NCI-H82 treated with DMSO at 0.1 percent for 48 hours (cell line): ENCODE measurements around the gene SHANK2.
"Not testable (repeated sequence)": the region's sequence is repeated elsewhere in the genome, so short reads cannot be mapped to it uniquely, and the experiment has no call there.

ENCODE experiments used
- DNase-seq: peaks from one replicate; lab custom pipeline; 2025; ENCODE audit not compliant: unreplicated experiment; lab: John Stamatoyannopoulos, UW

The SHANK2 gene

DNA sequence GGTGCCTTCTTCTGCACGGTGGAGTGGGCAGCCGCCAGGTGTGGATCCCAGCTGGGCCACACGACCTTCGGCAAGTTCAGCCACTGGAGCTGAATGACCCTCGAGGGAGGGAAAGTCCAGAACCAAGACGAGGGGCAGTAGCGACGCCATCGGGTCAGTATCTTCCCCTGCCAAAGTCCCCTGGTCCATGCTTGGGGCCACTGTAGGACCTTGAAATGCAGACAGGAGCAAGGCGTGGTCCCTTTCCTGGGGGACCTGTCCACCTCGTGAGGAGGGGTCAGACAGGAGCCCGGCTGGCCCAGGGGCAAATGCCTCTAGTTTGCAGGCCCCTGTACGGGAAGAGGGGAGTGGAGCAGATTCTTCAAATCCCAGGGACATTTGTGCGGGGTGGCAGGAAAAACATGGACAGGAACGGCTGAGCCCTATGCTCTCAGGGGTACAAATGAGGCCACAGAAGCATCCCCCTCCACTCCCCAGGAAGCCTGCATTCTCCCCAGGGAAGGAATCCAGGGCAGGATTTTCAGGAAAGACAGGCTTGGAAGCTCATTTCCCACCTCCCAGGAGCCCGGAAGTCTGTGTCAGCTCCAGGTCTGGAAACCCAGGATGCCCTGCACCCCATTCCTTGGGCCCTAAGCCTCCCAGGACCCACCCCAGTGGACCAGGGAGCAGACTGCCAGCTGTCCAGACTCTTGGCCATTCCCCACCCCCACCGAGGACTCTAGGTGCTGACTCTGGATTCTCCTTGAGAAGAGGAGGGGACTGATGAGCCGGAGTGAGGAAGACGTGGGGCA is 6.6 kb downstream of the SHANK2 start:
- no peak for DNase-seq

DNA sequence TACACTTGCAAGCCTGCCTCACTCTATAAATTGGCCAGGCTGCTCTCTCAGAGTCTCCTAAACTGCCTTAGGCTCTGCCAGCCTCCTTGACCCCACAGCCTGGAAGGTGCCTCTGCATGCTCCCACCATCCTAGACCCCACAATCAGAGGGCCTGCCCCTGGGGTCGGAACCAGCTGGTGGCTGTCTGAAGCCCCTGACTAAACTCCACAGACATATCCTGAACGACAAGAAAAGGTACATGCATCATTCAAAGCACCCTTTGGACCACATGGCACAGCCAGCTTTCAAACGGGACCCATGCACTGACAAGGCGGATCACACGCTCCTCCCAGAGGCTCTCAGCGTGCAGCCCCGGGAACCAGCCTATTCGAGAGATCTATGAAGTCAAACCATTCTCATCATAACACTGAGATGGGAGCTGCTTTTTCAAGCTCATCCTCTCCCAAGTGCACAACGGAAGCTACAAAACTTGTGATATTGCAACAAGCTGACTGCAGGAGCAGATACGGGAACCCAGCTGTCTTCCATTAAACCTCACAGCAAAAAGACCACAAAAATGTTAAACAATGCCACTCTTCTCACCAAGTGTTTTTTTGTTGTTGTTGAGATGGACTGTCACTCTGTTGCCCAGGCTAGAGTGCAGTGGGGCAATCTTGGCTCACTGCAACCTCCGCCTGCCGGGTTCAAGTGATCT is 8.1 kb downstream of the SHANK2 start:
- DNase-seq: no peak

DNA sequence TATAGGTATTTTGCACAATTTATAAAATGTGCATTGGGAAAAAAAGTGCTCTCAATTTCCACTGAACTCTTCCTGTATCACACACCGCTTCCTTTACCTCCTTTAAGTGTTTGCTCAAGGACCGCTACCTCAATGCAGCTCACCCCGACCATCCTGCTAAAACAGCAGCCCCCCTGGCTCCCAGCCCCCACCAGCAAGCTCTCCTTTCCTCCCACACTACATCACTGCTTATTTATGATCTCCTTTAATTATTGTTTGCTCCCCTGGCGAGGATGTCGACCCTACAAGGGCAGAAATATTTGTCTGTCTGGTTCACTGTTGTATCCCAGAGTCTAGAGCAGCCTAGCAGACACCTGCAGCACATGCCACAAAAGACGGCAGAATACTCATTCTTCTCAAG is 10.0 kb downstream of the SHANK2 start:
- no peak for DNase-seq

DNA sequence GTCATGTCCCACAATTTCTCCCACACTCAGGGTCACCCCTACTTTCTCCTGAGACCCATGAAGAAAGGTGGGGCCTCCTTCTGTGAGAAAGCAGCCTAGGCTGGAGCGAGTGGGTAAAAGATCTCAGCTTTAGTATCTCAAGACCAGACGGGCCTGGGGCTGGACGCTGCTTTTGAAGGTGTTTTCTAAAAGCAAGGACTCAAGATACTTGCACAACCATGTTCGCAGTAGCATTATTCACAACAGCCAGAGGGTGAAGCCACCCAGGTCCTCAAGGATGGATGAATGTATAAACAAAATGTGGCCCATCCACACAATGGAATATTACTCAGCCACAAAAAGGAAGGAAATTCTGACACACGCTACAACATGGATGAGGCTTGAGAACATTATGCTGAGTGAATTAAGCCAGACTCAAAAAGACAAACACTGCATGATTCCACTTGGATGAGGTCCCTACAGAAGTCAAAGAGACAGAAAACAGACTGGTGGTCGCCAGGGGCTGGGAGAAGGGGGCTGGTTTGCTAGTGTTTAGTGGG is 10.6 kb downstream of the SHANK2 start:
- DNase-seq: no peak

DNA sequence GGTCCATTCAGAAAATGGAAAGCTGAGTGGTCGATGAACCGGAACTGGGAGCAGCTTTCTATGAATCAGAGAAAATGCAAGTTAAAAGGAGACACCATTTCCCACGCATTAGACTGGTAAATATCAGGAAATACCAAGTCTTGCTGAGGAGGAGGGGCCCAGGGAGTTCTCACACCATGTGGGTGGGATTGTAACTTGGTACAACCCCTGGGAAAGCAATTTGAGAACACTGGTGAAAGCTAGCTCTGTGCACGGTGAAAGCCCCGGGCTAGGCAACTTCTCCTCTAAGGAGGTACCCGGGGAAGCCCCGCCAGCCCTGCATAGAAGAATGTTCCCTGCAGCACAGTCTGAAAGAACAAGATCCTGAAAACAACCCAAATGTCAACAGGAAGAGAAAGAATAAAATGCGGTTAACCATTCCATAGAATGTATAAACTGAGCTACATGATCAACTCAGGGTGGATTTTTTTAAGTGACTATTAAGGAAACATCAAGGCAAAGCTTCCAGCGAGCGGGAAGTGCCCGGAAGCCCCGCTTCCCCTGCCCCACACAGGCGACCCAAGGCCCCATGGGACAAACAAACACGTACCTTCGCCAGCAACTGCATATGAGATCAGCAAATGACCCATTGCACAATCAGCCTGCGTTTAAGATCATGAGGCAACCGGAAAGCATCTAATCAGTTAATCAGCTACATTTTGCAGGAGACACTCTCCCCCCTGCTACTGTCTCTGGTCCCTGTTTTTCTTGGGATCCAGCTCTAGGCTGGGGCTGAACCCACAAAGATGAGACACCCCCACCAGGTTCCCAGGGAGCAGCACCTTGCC is 11.3 kb downstream of the SHANK2 start:
- DNase-seq: no peak

DNA sequence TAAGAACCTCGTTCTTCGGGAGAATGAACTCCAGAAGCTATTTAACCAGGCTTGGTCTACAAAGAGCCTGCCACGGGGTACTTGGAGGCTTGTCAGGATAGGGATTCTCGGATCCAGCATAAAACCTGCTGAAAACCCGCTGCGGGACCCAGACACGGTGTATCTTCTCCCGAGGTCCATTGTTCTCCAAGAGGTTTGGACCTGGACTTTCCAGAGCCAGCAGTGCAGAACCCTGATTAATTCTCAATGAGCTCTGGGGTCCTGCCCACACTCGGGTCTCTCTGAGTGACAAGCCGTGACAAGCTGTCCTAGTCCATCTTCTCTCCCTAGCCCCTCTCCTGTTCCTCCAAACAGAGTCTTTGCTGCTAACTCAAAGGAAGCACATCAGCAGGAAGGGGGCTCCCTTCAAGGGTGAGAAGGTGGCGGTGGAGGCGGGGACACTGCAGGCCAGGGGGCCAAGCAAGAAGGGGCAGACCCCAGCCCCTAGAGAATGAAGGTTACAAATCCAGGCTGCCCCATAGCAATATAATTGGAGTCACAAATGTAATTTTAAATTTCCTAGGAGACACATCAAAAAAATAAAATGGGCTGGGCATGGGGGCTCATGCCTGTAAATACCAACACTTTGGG is 12.2 kb downstream of the SHANK2 start:
- no peak for DNase-seq

DNA sequence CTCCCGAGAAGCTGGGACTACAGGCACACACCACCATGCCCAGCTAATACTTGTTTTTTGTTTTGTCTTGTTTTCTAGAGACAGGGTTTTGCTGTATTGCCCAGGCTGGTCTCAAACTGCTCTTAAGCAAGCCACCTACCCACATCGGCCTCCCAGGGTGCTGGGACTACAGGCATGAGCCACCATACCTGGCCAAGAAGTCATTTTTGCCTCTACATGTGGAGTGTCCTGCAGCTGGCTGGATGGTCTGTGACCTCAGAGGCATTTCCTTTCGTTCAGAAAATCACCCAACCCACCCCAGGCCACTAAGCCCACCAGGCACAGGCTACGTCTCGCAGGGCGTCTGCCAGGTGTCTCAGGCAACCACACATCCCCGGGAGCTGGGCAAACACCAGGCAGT is 12.8 kb downstream of the SHANK2 start:
- no peak for DNase-seq

DNA sequence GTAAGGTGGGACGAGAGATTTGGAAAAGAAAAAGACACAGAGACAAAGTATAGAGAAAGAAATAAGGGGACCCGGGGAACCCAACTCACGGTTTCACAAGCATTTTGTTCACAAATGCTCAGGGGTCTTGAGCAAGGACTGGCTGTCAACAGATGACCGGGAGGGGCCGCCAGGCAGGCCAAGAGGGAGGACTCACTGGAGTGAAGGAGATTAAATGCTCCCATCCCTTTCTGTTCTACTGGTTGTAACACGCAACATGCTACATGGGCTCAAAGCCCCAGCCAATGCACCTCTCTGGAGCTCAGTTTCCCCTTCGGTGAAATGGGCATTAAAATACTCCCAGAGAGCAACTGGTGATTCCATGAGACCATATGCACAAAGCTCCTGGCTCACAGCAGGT is 13.4 kb downstream of the SHANK2 start:
- DNase-seq: no peak

DNA sequence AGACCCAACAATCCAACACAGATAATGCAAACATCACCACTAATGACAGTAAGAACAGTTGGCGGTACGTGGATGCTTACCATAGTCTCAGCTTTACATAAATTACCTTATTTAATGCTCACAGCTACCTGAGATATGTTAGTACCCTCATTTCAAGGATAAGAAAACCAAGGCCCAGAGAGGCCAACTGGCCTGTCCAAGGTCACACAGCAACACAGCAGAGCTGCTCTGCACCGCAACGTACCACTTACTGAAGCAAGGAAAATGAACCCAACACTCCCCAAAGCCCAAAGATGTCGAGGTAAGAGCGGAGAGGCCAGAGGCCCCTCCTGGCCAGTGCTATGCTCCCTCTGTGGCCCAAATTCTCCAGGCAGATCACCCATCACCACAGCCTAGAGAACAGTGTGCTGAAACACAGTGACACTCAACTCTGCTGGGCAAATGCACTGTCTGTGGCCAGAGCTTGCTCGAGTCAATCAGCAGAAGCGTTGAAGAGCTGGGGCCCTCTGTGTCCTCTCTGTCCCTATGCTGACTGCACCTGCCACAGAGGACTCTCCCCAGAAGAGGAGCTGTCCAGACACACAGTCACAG is 14.0 kb downstream of the SHANK2 start:
- DNase-seq: no peak

DNA sequence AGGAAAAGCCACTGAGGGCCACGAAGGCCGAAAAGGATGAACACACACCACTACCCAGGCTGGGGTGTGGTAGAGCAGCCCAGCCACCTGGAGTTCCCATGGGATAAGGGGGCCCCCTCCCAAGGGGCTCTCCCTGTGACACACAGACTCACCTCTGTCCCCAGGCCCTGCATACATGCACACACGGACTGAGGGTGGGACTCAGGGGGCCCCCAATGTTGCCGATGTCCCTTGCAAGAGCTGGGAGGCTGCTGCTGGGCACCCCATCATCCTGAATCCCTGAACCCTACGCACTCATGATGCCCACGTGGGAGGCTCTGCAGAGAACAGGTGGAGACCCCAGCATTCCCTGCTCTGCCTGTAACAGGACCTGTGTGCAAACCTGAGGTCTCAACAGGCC is 14.5 kb downstream of the SHANK2 start:
- DNase-seq: no peak

DNA sequence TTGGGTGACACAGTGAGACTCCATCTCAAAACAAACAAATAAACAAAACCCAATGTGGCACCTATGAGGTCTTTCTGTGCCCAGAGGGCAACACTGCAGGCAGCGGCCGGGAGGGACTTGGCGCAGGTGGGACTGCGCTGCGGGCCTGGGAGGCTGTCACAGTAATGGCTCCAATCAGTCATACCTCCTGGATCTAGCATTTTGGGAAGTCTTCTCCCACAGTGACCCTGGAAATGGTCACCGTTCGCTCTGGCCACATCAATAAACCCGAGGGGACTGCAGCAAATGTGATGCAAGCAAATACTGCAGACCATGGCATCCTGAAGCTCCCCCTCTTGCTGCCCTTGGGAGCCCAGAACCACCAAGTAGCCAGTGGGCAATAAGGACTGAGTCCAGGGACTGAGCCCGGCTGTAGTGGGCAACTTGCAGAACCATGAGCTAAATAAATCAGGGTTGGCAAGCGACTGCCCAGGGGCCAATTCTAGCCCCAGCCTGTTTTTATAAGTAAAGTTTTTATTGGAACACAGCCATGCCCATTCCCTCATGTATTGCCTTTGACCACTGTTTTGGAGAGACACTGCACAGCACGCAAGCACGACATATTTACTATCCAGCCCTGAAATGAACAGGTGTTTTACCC is 15.4 kb downstream of the SHANK2 start:
- no peak for DNase-seq

DNA sequence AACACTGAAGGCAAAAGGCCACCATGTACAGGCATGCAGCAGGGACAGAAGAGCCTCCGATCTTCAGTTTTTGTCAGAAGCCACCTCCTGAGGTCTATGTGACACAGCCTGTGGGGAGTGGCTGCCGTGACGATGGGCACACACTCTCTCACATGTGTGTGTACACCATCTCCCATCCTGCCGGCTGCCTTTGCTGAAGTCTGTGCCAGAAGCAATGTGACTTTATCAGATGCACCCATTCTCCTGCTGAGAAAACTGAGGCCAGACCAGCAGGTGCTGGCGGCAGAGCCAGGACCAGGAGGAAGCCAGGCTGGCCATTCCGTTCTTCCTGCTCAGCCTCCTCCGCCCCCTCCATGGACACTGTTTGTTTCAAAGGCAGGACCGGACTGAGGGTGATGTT is 16.7 kb downstream of the SHANK2 start:
- no peak for DNase-seq

DNA sequence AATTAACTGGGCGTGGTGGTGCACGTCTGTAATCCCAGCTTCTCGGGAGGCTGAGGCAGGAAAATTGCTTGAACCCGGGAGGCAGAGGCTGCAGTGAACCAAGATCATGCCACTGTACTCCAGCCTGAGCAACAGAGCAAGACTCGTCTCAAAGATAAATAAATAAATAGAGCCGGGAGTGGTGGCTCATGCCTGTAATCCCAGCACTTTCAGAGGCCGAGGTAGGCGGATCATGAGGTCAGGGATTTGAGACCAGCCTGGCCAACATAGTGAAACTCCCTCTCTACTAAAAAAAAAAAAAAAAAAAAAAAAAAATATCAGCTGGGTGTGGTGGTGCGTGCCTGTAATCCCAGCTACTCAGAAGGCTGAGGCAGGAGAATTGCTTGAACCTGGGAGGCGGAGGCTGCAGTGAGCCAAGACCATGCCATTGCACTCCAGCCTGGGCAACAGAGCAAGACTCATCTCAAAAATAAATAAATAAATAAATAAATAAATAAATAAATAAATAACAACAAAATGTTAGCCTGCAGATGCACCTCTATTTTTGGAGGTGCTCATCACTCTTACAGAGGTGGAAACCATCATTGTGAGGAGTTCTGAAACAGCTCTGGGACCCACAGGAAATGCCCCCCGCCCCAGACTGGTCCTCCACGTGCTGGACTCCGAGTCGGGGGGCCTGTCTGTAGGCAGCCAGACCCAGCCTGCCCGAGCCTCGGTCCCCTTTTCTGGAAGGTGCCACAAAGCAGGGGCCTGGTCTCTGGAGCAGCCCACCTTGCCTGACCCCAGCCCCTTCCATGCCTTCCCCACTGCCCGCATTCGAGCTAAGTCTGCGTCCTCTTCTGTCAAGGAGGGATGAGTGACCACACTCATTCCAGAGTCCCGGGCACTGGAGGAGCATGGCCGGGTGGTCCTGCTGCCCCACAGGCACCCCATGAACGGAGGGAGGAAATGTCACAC is 18.2 kb downstream of the SHANK2 start:
- DNase-seq: not testable (repeated sequence)

DNA sequence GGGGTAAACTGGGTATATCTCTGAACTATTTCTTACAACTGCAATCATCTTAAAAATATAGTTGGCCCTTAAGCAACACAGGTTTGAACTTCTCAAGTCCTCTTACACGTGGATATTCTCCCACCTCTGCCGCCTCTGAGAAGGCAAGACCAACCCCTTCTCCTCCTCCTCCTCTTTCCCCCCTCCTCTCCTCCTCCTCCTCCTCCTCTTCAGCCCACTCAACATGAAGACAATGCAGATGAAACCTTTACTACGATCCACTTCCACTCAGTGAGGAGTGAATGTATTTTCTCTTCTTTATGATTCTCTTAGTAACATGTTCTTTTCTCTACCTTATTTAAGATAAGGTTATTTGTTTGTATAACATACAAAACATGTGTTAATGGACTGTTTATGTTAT is 20.0 kb downstream of the SHANK2 start:
- no peak for DNase-seq

DNA sequence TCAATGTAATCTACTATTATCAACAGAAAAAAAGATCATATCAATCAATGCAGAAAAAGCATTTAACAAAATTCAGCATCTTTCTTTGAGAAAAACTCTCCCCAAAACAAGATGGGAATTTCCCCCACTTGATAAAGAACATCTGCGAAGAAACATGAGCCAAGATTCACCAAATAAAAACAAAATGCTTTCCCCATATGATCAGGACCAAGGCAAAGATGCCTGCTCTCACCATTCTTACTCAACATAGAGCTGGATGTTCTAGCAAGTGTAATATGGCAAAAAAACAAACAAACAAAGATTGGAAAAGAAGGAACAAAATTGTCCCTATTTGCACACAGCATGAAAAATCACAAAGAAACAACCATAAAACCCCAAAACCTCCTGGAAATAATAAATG is 23.4 kb downstream of the SHANK2 start:
- no peak for DNase-seq

DNA sequence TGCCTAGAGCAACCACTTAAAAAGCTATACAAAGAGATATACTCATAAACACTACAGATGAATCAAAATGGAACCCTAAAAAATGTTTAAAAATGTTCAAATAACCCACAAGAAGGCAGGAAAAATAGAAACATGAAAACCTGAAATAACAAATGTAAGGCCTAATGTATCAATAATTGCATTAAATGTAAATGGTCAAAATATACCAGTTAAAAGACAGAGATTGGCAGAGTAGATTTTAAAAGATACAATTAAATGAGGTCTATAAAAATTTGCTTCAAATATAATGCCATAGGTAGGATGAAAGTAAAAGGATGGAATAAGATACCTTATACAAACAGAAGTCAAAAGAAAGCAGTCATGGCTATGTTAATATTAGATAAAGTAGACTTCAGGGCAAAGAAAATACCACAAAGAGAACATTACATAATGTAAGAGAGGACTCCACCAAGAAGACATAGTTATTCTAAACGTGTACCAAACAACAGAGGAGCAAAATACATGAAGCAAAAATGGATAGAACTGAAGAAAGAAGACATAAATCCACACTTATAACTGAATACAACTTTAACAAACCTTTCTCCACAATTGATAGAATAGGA is 25.2 kb downstream of the SHANK2 start:
- no peak for DNase-seq

DNA sequence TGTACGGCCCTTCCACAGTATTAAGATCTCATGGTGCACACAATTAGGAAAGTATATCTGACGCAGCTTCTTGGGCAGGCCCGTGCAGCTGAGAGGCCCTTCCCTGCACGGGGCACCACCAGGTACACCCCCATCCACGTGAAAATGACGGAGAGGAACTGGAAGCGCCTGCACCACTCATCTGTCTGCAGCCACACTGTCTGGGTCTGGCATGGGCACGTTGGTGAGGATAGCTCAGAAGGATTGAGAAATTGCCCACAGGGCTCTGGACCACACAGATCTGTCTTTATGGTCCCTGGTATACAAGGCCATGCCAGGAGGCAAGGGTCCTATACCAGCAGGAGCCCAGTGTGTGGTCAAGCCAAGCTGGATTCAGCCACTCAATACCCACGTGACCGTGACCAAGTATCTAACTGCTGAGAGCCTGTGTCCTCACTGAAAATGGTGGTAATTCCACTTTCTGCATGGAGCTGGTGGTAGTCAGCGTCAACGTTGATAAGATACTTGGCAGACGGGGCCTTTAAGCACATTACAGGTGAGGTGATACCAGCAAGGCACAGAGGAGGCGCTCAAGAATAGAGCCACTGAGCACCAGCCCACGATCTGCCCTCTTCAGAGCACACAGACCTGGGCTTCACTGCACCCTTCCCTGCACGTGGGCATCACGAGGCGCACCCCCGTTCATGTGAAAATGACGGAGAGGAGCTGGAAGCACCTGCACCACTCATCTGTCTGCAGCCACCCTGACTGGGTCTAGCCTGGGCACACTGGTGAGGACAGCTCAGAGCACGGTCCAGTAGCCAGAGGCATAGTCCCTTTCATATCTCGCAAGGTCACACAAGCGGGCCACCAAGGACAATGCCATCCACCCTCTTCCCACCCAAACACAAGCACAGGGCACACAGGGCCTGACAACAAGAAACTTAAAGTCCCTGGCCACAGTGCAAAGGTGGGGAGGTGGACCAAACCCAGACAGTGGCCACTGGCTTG is 28.4 kb downstream of the SHANK2 start:
- DNase-seq: no peak

DNA sequence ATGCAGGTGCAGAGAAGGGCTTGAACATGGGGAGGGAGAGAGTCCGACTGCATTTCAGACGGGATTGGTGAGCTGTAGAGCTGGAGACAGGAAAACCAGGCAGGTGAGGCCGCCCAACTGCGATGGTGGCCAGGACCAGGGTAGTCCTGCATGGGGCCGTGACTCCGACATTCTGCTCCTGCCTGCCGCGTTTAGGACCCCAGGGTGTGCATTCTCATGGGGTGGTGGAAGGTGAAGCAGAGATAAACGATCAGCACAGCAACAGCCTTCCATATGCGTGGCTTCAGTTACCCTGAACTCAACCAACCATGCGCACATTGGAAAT is 29.3 kb downstream of the SHANK2 start:
- no peak for DNase-seq
